K562 (cell line): ENCODE data around the gene HS2ST1. TPM values are rescaled to one million over a fixed set of nuclear protein-coding genes. Genes with fewer than 3 reads are reported as not detected.
A peak's percentile ranks its signal among the peaks of the same experiment; 100 is the strongest.

Experiments
- ATAC-seq: fragments of 200-7000 bp; cut with Tn5 transposase; 3 replicates; pipeline ENCODE4 v1.9.1; 2020; ENCODE audit warnings: moderate library complexity
- BruUV-seq: library from RNA; stranded (reverse); fragments of 400-500 nt; replicated peaks from 2 replicates; lab custom pipeline; 2021; lab: Mats Ljungman, UMichigan
- CTCF ChIA-PET: fragments of 300-600 bp; formaldehyde crosslinking; extraction: SDS; loops from one replicate; lab custom pipeline; 2021; ENCODE audit warnings: low intra/inter-chr PET ratio; lab: Yijun Ruan, JAX
- POLR2A ChIA-PET: fragments of 300-600, 350-650 bp; sonication (Branson Sonifier 250); formaldehyde crosslinking; extraction: SDS; loops from one replicate; lab custom pipeline; 2021; ENCODE audit warnings: antibody characterized with exemption, inconsistent platforms; lab: Yijun Ruan, JAX
- DNase-seq, 4 experiments: peaks; one replicate each; pipeline versions ENCODE4 v3.0.0 to v3.0.0-alpha.2; 2011 to 2018; ENCODE audit warnings: low spot score in 3 of 4, mixed read lengths in 3 of 4; ENCODE audit errors: extremely low read depth in 1 of 4
- FAIRE-seq: peaks from 2 replicates; lab custom pipeline; 2011; peaks lifted over from hg19 to GRCh38; lab: Jason Lieb, UNC
- H2AFZ ChIP-seq: 2 replicates; pipeline ENCODE4 v1.6.0; 2011; ENCODE audit warnings: low read depth, low read length, control low read depth, inconsistent platforms
- H3K27ac ChIP-seq: fragments of 200-600 bp; 3 replicates; pipeline ENCODE4 v1.8.0; 2011; ENCODE audit warnings: low read depth, mild to moderate bottlenecking, control low read depth, inconsistent platforms, low read length, moderate library complexity, mixed read lengths; ENCODE audit errors: extremely low read depth
- H3K27me3 ChIP-seq, 2 experiments: fragments of 300-600 bp in 1 of 2; 2 replicates in 1 of 2; 3 replicates in 1 of 2; pipeline versions ENCODE4 v1.6.0 to v1.8.0; 2011; ENCODE audit warnings: inconsistent platforms in 2 of 2, low read length in 2 of 2, mild to moderate bottlenecking in 1 of 2, mixed read lengths in 1 of 2, moderate library complexity in 1 of 2; ENCODE audit not compliant: control insufficient read depth in 2 of 2, insufficient read depth in 2 of 2
- H3K36me3 ChIP-seq: fragments of 300-600 bp; 3 replicates; pipeline ENCODE4 v1.8.0; 2011; ENCODE audit warnings: mild to moderate bottlenecking, low read length, inconsistent platforms; ENCODE audit not compliant: control insufficient read depth, insufficient read depth
- H3K4me1 ChIP-seq, 2 experiments: fragments of 200-600 bp in 1 of 2; replicated peaks in 1 of 2; 2 replicates in 1 of 2; 3 replicates in 1 of 2; pipeline versions ENCODE4 v1.5.1 to v1.8.0; 2011; ENCODE audit warnings: inconsistent platforms in 2 of 2, low read length in 2 of 2, mild to moderate bottlenecking in 1 of 2, mixed read lengths in 1 of 2, moderate library complexity in 1 of 2; ENCODE audit not compliant: control insufficient read depth in 2 of 2, insufficient read depth in 2 of 2
- H3K4me2 ChIP-seq: 2 replicates; pipeline ENCODE4 v1.6.1; 2011; ENCODE audit warnings: low read length, control low read depth, inconsistent platforms, mixed read lengths; ENCODE audit not compliant: insufficient read depth
- H3K4me3 ChIP-seq: fragments of 200-600 bp; sonication (generic), shearing (Covaris generic); 2 replicates; pipeline ENCODE4 v1.5.1; 2016; ENCODE audit warnings: control low read depth, inconsistent platforms
- H3K79me2 ChIP-seq: fragments of 200-600 bp; 3 replicates; pipeline ENCODE4 v1.8.0; 2011; ENCODE audit warnings: low read length, inconsistent platforms; ENCODE audit not compliant: control insufficient read depth, insufficient read depth
- H3K9ac ChIP-seq, 2 experiments: 2 replicates each; pipeline versions ENCODE4 v1.6.0 to v1.6.1; 2011; ENCODE audit warnings: low read depth in 2 of 2, low read length in 2 of 2, control low read depth in 1 of 2, inconsistent platforms in 1 of 2, mild to moderate bottlenecking in 1 of 2, mixed read lengths in 1 of 2; ENCODE audit not compliant: insufficient read depth in 1 of 2
- H3K9me1 ChIP-seq: one replicate; pipeline ENCODE4 v1.6.0; 2011; ENCODE audit warnings: inconsistent platforms, mild to moderate bottlenecking, low read length, moderate library complexity; ENCODE audit not compliant: control insufficient read depth, insufficient read depth
- H3K9me3 ChIP-seq: replicated peaks from 2 replicates; pipeline ENCODE4 v1.5.1; 2011; ENCODE audit warnings: low read depth, low read length, inconsistent platforms; ENCODE audit not compliant: control insufficient read depth, insufficient read depth
- H4K20me1 ChIP-seq: replicated peaks from 2 replicates; pipeline ENCODE4 v1.6.1; 2011; ENCODE audit warnings: low read length, inconsistent platforms, mixed read lengths; ENCODE audit not compliant: control insufficient read depth, insufficient read depth
- FIP1L1 ChIP-seq: fragments of 200-400 bp; formaldehyde crosslinking; IDR thresholded peaks from 2 replicates; pipeline ENCODE4 v1.6.1; 2018; ENCODE audit warnings: mild to moderate bottlenecking, low read depth, low read length; ENCODE audit not compliant: poor library complexity, severe bottlenecking
- HMBOX1 ChIP-seq: sonication (generic); IDR thresholded peaks from 2 replicates; pipeline ENCODE4 v1.6.1; 2016
- ILK ChIP-seq: fragments of 450-650 bp; IDR thresholded peaks from 2 replicates; pipeline ENCODE4 v1.6.1; 2016; ENCODE audit warnings: missing genetic modification characterization, low read depth, mild to moderate bottlenecking, missing compliant biosample characterization, moderate library complexity, borderline replicate concordance
- LCOR ChIP-seq: sonication (generic); formaldehyde crosslinking; IDR thresholded peaks from 2 replicates; pipeline ENCODE4 v1.8.0; 2022; ENCODE audit warnings: mild to moderate bottlenecking, missing genetic modification reagents
- REST ChIP-seq, 2 experiments: fragments of 450-650 bp; formaldehyde crosslinking in 1 of 2; IDR thresholded peaks; 2 replicates each; pipeline versions ENCODE4 v1.4.0 to v1.6.1; 2014 to 2020; ENCODE audit warnings: mild to moderate bottlenecking in 2 of 2, borderline replicate concordance in 1 of 2, low read depth in 1 of 2
- SRSF1 ChIP-seq: fragments of 200-400 bp; formaldehyde crosslinking; IDR thresholded peaks from 2 replicates; pipeline ENCODE4 v1.6.1; 2017; ENCODE audit warnings: mild to moderate bottlenecking, low read depth, low read length, moderate library complexity
- UBTF ChIP-seq, 2 experiments: IDR thresholded peaks; 2 replicates each; pipeline ENCODE4 v1.6.1; 2012; ENCODE audit warnings: improper control_type of control experiment in 2 of 2, low read depth in 2 of 2, low read length in 2 of 2, borderline replicate concordance in 1 of 2
- WGBS: fragments of 100-300 bp; shearing (Covaris generic); methylation state at CpG from one replicate; pipeline ENCODE4 v1.1.6; 2016; ENCODE audit warnings: low coverage, mixed read lengths; ENCODE audit not compliant: insufficient coverage; ENCODE audit errors: missing lambda C conversion rate; 5-methylcytosine and 5-hydroxymethylcytosine counted together
- in situ Hi-C: fragments of 300-500 bp; cut with MboI; formaldehyde crosslinking; loops from 4 replicates; pipeline ENCODE4 v1.15.0; 2018; ENCODE audit warnings: inconsistent platforms, mixed read lengths
- intact Hi-C: fragments of 100-400 bp; cut with micrococcal nuclease; formaldehyde crosslinking; loops from 2 replicates; pipeline ENCODE4 v1.14.2; 2022
- polyA plus RNA-seq, 8 experiments: library from polyadenylated mRNA; depleted of rRNA in 4 of 8; stranded (reverse) in 5 of 8; unstranded in 3 of 8; fragments of >200 nt; fragmentation: Nextera tagmentation in 2 of 8; fragmentation: Illumina TruSeq in 1 of 8; extraction: Ambion mirVana in 2 of 8; extraction: Trizol in 1 of 8; gene quantifications; 2 replicates each; pipeline versions ENCODE4 v1.2.1 to v1.2.3, GENCODE V29; 2011 to 2014; ENCODE audit warnings: inconsistent platforms in 1 of 8, missing spikeins in 1 of 8
- total RNA-seq, 7 experiments: library from RNA; depleted of rRNA in 6 of 7; stranded (reverse); fragments of >200 nt in 6 of 7; fragmentation: Illumina TruSeq in 2 of 7; extraction: Trizol in 2 of 7; gene quantifications; 2 replicates each; pipeline versions ENCODE4 v1.2.1 to v1.2.3, GENCODE V29; 2011 to 2021; ENCODE audit warnings: low replicate concordance in 1 of 7

The HS2ST1 gene
- total and polyA plus RNA-seq, 9 of the 15 experiments (the other 6 are each of a cell fraction or from before 2014, with no cell fraction given): 7.7 to 43.3 (median 25.8) TPM

- TF ChIP-seq UBTF (IDR thresholded peaks at IDR 0.05; ENCODE audit: borderline replicate concordance in 1 of 2, low read depth in 2 of 2, low read length in 2 of 2): no peak
- TF ChIP-seq ILK (tag): no peak
- peak; percentile 89 for TF ChIP-seq LCOR (CRISPR knock-in tag)
- TF ChIP-seq, all 486 proteins: peak for 7
Measured at GRCh38 chr1:87137342-87137739, 222.9 kb downstream of the HS2ST1 start (continued).

- Histone ChIP-seq H4K20me1 (no peaks in the 10 kb centered on the region; the same call in 1 of the 2 replicates), H3K9me1 (no peaks in the 10 kb centered on the region), H3K27ac (no peak overlapping the region), H3K4me2 (no peak overlapping the region), H3K4me1 (no peaks in the 10 kb centered on the region), H3K27me3 (peaks cover 4 to 8% of the 10 kb centered on the region in 2 experiments; a peak in 2 of 5 replicates), H3K9ac (no peak overlapping the region), H3K4me3 (no peak overlapping the region), H2AFZ (no peak overlapping the region), H3K9me3 (no peaks in the 10 kb centered on the region), H3K79me2 (no peaks in the 10 kb centered on the region), H3K36me3 (no peaks in the 10 kb centered on the region)
- in situ Hi-C loops (no loop called here), intact Hi-C loops (no loop called here)
- POLR2A ChIA-PET: no interaction called here
- CTCF ChIA-PET: no interaction called here
- 6% methylated on average over 2 of the region's 2 CpGs for WGBS
- no peak for DNase-seq
- BruUV-seq: no TSS peak
- no peak for ATAC-seq
- no peak for FAIRE-seq
- TF ChIP-seq FIP1L1 (no peak), REST (IDR thresholded peaks at IDR 0.05; ENCODE audit: borderline replicate concordance) (no peak), REST (CRISPR knock-in tag; IDR thresholded peaks at IDR 0.05; ENCODE audit: low read depth) (no peak), SRSF1 (no peak), HMBOX1 (no peak)
Measured at GRCh38 chr1:87140831-87141540, 226.6 kb downstream of the HS2ST1 start.
